ENCODE data around the gene UNC5CL. TPM values are rescaled to one million over a fixed set of nuclear protein-coding genes. Genes with fewer than 3 reads are reported as not detected.

UNC5CL gene
- polyA plus RNA-seq, 1 experiment = not detected

DNA sequence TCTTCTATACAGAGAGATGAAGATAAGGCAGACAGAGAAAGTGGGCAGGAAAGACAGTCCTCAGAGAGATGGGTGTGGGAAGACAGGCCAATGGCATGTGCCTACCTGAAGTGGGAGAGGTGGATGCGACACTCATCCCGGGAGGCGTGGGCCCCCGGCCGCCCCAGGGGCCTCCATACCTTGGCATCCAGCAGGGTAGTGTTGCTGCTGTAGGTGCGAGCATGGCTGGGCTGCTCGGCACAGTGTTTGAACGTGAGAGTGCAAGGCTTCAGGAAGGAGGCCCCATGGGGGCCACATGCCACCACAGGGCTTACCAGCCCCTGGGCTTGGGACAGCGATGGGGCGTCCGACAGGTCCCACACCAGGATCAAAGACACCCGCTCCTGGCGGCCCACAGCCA, 5.2 kb downstream of the UNC5CL start:
- no peaks in the 10 kb centered on the region for H3K36me3 ChIP-seq (ENCODE audit: control insufficient read depth, insufficient read depth, low read length)
- peaks cover 5% of the 10 kb centered on the region for H3K27me3 ChIP-seq (ENCODE audit: control insufficient read depth, insufficient read depth, low read length)
- TF ChIP-seq, protein P1, sequence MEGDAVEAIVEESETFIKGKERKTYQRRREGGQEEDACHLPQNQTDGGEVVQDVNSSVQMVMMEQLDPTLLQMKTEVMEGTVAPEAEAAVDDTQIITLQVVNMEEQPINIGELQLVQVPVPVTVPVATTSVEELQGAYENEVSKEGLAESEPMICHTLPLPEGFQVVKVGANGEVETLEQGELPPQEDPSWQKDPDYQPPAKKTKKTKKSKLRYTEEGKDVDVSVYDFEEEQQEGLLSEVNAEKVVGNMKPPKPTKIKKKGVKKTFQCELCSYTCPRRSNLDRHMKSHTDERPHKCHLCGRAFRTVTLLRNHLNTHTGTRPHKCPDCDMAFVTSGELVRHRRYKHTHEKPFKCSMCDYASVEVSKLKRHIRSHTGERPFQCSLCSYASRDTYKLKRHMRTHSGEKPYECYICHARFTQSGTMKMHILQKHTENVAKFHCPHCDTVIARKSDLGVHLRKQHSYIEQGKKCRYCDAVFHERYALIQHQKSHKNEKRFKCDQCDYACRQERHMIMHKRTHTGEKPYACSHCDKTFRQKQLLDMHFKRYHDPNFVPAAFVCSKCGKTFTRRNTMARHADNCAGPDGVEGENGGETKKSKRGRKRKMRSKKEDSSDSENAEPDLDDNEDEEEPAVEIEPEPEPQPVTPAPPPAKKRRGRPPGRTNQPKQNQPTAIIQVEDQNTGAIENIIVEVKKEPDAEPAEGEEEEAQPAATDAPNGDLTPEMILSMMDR (IDR thresholded peaks at IDR 0.05; ENCODE audit: insufficient read depth, low read depth, low read length) = no peak
- H3K4me3 ChIP-seq (ENCODE audit: low read depth, low read length) = no peak overlapping the region
- DNase-seq (ENCODE audit: low read depth) = no peak
- POLR2A ChIA-PET = no interaction called here
- CTCF ChIA-PET = no interaction called here

DNA sequence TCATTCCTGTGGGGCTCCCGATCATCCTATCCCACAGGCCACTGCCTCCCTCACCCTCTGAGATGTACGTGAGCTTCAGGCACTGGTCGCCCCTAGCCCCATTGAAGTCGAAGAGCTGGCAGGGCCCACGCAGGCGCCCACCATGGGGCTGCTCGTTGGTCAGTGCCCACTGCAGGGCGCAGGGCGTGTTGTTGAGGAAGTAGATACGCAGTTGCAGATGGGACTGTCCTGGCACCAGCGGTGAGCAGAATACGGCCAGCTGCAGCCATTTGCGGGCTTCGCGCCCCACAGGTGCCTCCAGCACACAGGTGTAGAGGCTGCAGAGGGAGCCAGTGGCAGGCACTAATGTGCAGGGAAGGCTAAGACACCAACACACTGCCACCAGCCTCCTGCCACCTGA, 6.2 kb downstream of the UNC5CL start:
- DNase-seq (ENCODE audit: low read depth) = no peak
- ChIA-PET POLR2A (no interaction called here), CTCF (interaction anchor here (0.6 to 0.8 kb wide), 2 partner anchors 9 to 642 kb away, joined by 3 read pairs; no protein-coding TSS in a partner anchor)
- TF ChIP-seq, protein P1 (IDR thresholded peaks at IDR 0.05; ENCODE audit: insufficient read depth, low read depth, low read length) = no peak
- H3K36me3 ChIP-seq (ENCODE audit: control insufficient read depth, insufficient read depth, low read length) = no peaks in the 10 kb centered on the region
- H3K4me3 ChIP-seq (ENCODE audit: low read depth, low read length) = no peak overlapping the region
- H3K27me3 ChIP-seq (ENCODE audit: control insufficient read depth, insufficient read depth, low read length) = peaks cover 5% of the 10 kb centered on the region

DNA sequence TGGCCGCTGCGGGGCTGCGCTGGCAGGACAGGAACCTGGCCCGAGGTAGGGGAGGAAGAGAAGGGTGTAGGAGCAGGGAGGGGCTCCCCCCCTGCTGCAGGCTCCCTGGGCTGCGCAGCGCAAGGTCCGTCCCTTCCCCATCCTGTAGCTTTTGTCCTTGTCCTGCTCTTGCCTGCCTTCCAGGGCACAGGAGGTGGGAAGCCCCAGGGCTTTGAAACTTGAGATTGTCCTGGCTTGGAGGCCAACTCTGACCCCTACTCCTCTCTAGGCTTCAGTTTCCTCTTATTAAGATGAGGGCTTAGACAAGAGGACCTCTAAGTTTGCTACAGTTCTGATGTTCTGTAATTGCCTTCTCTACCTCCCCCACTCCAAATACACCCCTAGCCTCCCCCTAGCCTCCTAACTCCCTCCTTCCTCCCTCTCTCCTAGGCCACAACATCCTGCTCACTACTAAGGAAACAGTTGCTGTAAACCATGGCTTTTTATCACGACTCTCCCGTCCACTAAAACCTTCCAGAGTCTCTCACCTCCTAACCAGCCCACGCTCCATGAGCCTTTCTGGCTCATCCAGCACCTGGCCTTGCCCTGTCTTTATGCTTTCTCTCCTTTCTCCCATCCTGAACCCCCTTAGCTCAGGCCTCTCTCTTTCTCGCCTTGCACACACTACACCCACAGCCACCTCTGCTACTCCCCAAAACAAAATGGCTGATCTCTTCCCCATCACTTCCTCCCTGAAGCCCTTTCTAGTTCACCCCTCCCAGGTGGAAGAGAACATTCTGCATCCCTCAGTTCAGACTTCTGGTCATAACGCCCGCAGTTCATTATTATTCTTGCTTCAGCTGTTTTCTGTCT, 10.2 kb downstream of the UNC5CL start:
- H3K36me3 ChIP-seq (ENCODE audit: control insufficient read depth, insufficient read depth, low read length) = no peaks in the 10 kb centered on the region
- peaks cover 2% of the 10 kb centered on the region; the same call in 1 of the 2 replicates for H3K27me3 ChIP-seq (ENCODE audit: control insufficient read depth, insufficient read depth, low read length)
- DNase-seq (ENCODE audit: low read depth) = no peak
- CTCF ChIA-PET = interaction anchor here (0.7 to 11.0 kb wide), 43 partner anchors 8 to 1694 kb away, joined by 3 to 184 read pairs (median 4); partner anchors contain the start of genes TSPO2 and UNC5CL
- TF ChIP-seq, protein P1 (IDR thresholded peaks at IDR 0.05; ENCODE audit: insufficient read depth, low read depth, low read length) = no peak
- peak overlapping the region; percentile 30 for H3K4me3 ChIP-seq (ENCODE audit: low read depth, low read length)
- POLR2A ChIA-PET = no interaction called here

DNA sequence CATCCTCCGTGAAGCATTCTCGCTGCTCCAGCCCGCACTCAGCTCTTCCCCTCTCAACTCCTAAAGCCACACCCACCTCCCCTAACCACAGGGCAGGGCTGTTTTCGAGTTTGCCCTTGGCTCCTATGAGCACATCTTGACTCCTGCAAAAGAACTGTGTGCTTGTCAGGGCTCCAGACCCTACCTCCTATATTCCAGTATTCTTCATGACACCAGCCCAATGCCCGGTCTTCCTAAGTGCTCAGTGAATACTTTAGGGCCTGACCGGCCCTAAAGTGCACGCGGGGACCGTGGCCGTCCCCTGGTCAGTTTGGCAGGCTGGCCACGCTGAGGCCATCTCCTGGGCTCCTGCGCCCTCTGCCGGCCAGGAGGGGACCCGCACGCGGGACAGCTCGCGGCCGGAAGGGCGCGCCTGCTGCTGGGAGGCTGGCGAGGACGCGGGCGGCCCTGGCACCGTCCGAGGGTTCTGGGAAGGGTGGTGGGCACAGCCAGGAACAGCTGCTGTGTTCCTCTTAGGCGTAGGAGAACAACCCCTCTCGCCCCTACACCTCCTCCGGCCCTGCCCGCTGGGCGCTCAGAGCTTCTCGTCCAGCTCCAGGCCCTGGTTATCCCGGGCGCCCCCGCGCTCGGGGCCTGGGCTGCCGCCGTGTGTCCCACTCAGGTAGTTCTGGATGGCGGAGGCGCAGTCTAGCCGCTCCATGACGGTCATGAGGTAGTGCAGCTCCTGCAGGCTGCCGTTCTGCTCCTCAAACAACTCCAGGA, 11.0 kb downstream of the UNC5CL start:
- no peaks in the 10 kb centered on the region for H3K36me3 ChIP-seq (ENCODE audit: control insufficient read depth, insufficient read depth, low read length)
- peak overlapping the region; percentile 30 for H3K4me3 ChIP-seq (ENCODE audit: low read depth, low read length)
- CTCF ChIA-PET = interaction anchor here (0.6 to 11.0 kb wide), 47 partner anchors 9 to 1693 kb away, joined by 3 to 184 read pairs (median 4); partner anchors contain the start of genes TSPO2 and UNC5CL
- peaks cover 2% of the 10 kb centered on the region; the same call in 1 of the 2 replicates for H3K27me3 ChIP-seq (ENCODE audit: control insufficient read depth, insufficient read depth, low read length)
- POLR2A ChIA-PET = no interaction called here
- DNase-seq (ENCODE audit: low read depth) = no peak
- TF ChIP-seq, protein P1 (IDR thresholded peaks at IDR 0.05; ENCODE audit: insufficient read depth, low read depth, low read length) = peak; percentile 87

DNA sequence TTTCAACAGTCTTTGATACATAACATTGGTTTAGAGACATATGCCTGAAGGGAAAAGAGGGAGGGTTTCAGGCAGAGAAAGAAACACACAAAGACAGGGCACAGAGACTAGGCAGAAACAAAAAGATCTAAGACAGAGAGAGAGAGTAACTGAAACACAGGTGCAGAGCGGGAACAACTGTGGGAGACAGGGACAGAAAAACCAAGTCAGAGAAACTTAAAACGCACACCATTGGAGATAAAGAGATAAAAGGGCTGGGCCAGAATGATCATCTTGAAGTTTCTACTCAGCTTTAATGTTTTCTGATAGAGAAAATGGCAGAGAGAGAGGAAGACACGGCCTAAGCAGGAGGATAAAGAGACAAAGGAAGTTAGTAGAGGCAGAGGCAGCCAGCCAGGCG, 11.8 kb downstream of the UNC5CL start:
- no peaks in the 10 kb centered on the region for H3K36me3 ChIP-seq (ENCODE audit: control insufficient read depth, insufficient read depth, low read length)
- TF ChIP-seq, protein P1 (IDR thresholded peaks at IDR 0.05; ENCODE audit: insufficient read depth, low read depth, low read length) = no peak
- CTCF ChIA-PET = interaction anchor here (0.6 to 11.0 kb wide), 24 partner anchors 10 to 1692 kb away, joined by 3 to 184 read pairs (median 5); partner anchors contain the start of genes TSPO2 and UNC5CL
- no peak for DNase-seq (ENCODE audit: low read depth)
- POLR2A ChIA-PET = no interaction called here
- peaks cover 2% of the 10 kb centered on the region; the same call in 1 of the 2 replicates for H3K27me3 ChIP-seq (ENCODE audit: control insufficient read depth, insufficient read depth, low read length)
- H3K4me3 ChIP-seq (ENCODE audit: low read depth, low read length) = no peak overlapping the region
